Hematopoietic multipotent progenitor cell treated with erythropoietin and hydrocortisone succinate and interleukin-3 and kit ligand, for 15 days (in vitro differentiated cells): ENCODE measurements around the gene DTD1.

Experiments used
- DNase-seq: peaks from one replicate; pipeline ENCODE4 v3.0.0-alpha.2; 2015; ENCODE audit warnings: low spot score

The DTD1 gene

DNA sequence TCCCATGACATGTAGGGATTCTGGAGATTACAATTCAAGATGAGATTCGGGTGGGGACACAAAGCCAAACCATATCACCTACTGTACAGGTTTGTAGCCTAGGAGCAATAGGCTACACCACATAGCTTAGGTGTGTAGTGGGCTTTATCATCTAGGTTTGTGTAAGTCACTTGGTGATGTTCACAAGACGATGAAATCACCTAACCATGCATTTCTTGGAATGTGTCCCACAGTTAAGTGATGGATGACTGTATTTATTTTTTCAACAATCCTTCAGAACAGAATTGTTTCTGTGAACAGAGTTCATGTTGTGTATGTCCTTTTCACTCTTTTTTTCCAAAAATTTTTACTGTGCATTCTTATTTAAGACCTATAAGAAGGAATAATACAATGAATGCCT, 76.1 kb downstream of the DTD1 start:
- no peak for DNase-seq

DNA sequence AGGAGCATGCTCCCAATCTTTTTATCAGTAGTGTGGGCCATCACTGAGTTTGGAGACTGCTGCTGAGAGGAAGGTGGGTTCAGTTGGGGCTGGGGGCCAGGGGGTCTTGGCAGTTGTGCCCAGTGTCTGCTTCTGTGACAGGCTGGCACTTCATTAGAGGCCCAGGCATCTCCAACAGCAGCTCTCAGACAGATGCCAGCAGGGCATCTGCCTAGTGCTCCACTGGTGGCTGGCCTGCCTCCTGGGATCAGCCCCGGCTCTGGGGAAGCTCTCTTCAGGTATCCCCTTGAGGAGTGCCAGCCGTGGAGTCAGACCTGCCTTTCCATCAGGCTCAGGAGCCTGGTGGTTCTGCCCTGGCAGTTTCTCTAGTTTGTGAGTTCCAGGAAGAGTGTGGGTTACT, 77.3 kb downstream of the DTD1 start:
- DNase-seq, result no peak

DNA sequence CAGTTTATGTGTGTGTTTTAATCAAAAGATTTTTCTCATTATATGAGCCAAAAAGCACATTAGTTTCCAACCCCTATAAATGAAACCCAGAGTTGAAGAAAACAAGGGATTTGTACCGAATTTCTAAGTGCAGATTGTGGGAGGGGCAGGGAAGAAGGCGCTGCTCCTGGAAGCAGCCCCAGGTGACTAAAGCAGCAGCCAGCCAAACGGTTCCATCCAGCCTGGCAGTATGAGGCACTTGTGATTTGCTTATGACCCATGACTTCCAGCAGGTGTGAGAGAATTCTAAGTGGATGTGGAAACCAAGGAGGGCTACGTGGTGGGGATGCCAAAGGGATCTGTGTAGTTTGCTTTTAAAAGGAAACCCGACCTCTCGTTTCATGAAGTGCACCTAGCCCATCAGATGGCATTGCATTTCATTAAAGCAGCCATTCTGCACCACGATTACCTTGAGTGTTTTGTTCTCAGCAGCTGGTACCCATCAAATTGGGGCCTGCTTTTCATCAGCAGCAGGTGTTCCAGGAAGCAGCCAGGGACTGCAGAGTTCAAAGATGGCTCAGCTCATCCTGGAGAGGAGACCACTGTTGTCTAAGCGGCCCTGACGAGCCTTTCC, 79.1 kb downstream of the DTD1 start:
- no peak for DNase-seq

DNA sequence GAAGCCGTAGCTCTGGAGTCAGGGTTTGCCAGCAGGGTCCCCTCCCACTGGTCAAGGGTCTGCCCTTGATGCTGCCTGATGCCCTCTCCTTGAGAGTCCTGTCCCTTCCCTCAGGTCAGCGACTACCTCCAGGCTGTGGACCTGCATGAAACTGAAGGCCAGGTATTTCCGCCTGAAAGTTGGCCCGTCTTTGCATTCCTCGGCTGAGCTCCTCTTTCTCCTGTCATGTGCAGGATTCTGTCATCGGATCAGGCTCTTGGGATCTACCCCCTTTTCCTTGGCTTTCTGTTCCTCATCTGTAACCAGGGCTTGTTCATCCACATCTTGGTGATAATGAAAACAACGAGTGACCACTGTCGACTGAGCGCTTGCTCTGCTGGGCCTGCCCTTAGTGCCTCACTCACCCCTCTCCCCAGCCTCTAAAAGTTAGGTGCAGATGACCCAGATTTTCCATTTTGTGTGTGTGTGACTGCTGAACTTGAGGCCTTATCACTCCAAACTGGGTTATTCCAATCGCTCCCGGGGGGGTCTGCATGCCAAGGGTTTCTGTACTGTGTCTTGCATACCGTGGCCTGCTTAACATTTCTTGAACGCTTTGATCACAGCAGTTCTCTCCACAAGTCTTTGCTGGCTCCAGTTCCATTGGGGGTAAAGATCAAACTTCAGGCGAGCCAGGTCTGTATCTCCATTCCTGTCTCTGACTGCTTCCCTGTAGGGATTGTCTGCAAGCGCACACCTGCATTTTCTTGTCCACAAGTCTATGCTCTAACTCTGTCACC, 81.6 kb downstream of the DTD1 start:
- no peak for DNase-seq

DNA sequence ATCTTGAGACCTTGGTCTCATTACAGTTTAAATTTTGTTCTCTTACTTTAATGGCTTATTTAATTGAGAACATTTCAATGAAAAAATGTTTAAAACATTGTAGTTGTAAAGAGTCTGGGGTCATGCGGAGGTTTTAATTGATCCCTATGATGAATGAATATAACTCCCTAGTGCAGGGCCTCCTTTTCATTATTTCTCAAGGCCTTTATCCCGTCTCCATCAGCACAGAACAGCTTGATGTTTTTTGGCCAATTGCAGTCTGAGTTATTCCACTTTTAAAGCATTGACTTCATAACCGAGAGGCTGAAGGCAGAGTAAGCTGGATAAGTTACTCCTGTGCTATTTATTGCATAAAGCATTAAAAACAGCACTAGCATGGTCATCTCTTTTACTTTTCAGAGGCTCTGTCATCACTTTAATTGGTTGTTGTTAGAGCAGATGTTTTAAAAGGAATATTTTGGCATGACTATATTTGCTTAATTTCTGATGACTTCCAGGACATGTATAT, 83.4 kb downstream of the DTD1 start:
- DNase-seq, result no peak

DNA sequence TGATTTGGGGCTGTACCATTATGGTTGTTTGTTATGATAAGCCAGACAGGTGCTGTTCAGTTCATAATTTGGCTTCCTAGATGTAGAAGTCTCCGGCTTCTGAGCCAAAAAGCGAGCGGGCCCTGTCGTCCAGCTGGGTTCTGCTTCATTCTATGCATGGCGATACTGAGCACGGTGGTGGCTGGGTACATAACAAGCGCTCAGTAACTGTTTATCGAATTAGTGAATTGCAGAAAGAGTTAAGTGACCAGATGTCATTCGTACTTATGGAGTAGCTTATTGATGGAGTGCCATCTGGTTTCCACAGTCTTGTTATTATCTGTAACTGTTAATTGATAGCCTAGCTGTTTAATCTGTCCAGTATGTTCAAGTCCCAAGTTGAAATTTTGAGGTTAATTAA, 85.0 kb downstream of the DTD1 start:
- no peak for DNase-seq

DNA sequence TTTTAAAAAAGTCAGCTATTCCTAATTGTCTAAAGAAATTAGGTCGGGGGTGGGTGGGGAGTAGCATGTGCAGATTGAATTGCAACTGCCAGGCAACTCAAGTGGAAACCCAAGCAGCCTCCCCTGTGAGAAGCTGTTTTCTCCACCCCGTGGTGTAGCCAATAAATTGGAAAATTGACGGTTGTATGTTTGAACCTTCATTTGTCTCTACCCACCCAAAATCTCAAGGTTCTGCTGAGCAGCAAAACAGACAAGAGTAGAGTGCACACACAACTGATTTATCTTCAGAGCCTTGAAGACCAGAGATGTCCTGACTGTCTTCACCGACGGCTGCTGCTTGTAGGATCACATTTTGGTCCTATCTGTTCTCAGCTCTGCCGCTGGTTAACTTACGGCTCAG, 88.5 kb downstream of the DTD1 start:
- no peak for DNase-seq

DNA sequence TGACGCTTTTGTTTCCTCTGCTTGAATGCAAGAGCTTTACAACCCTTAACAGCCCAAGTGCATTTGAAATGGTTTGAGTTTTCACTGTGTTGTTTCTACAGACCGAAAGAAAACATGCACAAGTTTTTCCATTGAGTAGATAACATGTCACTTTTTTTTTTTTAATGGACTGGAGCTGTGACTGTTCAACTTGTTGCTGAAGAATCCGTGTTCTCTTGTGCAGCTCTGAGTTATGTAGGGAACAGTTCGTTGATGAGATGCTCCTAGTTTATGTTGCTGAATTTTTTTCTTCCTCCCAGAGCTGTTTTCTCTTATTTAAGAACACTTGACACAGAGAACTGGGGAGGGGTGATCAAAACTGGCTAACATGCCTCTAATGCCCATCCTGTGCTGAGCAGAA, 89.3 kb downstream of the DTD1 start:
- DNase-seq, result no peak

DNA sequence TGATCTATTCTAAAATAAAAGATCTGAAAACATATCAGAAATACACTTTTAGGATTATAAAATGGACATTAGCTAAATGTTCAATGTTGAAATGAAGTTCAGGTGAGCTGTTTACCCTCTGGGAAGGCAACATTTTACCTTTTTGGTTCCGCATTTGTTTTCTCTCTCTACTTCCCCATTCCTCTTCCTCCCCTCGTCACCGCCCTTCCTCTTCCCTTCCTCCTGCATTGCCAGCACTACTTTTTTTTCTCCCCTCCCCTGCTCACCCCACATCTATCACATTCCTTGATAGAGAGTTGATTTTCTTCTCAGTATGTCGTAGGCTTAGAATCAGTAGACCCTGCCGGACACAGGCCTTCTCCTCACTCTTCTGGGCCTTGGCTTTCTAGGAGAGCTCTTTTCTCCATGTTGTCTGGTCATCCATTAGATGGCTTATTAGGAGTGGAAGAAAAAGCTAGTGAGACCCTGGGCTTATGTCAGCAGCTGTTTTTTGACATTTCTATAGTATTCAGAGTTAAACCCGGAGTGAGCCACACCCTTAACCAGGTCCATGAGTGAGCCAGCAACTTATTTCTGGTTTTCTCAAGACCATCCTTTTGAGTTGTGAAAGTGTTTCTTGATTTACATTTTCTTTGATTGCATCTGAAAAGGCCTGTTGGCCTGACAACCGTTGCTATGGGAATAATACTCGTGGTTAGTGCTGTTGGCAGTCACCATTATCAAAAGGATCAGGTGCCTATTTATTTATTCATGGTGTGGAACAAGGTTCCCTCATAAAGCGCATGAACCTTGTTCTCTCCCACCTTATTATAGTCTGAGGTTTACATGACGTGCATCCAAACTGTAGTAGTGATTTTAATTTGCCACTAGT, 90.9 kb downstream of the DTD1 start:
- DNase-seq, result no peak

DNA sequence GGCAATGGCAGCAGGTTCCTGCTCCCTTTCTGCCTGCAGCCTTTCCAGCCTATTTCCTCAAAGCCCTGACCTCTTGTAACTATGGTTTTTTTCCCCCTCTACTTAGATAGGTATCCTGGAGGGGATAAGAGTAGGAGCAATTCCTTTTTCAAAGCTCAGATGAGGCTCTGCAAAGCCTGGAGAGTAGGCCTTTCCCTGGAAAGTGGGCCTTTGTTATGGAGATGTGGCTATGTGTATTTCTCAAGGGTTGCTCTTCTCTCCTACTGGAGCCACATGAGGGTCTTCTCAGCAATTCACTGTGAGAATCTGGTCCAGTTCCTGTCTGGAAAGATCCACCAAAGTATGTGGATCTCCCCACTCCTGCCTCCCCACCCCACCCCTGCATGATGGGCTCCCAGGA, 96.0 kb downstream of the DTD1 start:
- no peak for DNase-seq

DNA sequence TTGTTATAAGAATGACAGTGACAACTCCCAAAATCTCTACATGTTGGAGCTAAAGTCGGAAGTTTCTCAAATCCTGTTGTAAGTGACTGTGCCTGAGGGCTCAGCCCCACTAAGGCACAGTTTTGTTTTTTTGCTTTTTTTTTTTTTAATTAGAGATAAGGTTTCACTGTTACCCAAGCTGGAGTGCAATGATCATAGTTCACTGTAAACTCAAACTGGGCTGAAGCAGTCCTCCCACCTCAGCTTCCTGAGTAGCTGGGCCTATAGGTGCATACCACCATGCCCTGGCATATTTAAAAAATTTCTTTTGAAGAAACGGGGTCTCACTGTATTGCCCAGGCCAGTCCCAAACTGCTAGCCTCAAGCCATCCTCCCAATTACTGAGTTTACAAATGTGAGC, 96.9 kb downstream of the DTD1 start:
- DNase-seq, result no peak

DNA sequence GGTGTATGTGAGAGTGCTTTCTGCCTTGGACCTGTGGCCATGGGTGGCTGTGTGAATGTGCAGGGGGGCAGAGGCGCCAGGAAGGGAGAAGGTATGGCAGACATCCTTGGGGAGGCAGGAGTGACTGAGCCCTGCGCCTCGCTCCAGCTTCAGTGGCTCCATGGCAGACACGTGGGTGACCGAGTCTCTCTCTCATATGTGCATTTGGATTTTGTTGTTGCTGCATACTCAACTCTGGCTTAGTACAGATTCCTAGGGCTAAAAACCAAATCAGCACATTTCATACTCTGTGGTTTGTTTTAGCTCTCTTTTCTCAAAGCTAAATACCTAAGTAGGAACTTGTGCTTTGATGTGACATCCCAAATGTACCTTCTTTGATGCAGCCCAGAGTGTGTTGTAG, 97.6 kb downstream of the DTD1 start:
- DNase-seq, result no peak

DNA sequence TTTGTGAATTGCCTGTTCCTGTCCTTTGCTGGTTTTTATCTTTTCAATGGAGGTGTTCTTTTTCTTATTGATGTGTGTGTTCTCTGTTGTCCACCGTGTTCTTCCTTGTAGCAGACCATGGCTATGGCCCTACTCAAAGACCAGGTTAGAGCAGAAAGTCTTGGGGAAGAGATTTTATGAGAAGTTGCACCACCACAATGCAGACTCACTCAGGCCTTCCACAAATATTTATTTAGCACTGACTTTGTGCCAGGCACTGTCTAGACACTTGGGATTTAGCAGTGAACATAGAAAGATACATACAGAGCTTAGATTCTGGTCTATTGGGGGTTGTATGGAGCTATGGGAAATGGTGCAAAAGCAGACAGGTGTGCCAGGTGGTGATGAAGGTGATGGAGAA, 98.8 kb downstream of the DTD1 start:
- DNase-seq, result no peak

DNA sequence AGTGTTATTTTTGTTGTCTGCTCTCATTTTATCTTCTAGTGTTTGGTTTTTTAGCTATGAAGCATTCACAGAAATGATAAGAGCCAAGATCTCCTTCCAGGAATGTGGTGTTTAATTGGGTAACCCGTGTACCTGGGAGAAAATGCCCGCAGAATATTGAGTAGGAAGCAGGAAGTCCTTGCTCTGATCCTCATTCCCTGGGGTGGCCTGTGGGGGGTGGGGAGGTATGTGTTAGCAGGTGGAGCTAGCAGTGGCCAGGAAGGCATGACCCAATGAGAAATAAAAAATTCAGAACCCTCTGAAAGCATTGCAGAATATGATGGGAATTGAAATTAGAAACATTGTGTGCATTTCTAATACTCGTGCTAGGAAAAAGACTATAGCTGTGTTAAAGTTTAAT, 100.8 kb downstream of the DTD1 start:
- DNase-seq, result no peak

DNA sequence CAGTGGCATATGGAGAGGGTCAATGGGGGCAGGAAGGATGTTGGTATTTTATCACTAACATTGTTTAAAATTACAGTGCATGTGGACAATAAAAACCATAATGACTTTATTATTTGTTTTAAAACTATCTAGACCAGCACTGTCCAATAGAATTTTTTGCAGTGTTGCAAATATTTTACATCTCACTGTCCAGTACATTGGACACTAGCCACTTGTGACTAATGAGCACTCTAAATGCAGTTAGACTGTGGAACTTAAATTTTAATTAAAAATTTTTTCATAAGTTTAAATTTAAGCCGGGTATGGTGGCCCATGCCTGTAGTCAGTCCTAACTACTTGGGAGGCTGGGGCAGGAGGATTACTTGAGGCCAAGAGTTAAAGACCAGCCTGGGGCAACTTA, 101.7 kb downstream of the DTD1 start:
- DNase-seq, result no peak

DNA sequence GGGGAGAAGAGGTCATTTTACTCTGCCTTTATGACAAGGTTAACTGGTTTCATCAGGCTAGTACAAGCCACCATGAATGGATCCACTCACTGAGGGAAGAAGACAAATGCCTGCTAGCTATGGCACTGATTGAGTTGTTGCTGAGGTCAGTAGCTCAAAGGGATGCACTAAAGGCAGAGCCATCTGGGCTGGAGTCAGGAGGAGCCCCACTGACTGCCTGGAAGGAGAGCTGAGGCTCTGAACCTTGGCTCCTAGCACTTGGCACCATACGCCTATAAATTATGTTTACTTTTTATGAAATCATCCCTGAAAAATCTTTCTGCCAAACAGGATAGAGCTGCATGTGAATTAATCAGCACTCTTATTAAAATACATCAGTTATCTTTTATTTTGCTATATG, 104.6 kb downstream of the DTD1 start:
- no peak for DNase-seq

DNA sequence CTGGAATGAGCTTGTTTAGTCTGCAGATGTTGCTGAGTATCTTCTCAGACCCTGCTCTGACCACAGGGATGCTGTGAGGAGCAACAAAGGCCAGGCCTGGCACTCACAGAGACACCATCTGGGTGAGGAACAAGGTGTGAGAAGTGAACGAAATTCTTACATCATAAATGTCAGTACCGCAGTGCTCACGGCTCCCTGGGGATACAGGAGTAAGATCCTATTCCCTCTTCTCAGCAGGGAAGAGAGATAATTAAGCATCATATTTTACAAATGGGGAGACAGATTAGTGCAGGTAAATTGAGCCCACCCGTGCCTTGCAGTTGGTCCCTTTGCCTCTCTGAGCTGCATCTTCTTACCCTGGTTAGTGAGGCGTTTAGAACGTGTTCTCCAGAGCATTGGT, 106.2 kb downstream of the DTD1 start:
- DNase-seq, result no peak

DNA sequence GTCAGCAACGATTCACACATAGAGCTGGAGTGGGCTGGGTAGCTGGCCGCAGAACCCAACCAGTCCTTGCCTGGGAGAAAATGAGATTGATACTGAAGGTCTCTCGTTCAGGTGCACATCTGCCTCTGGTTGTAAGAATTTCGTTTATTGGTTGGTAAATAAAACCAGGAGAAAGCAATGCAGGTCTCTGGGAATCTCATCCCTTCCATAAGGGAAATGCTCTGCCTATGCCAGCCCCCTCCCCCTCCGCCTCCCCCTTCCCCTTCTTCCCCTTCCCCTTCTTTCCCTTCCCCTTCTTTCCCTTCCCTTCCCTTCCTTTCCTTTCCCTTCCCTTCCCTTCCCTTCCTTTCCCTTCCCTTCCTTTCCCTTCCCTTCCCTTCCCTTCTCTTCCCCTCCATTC, 107.3 kb downstream of the DTD1 start:
- DNase-seq, result no peak

DNA sequence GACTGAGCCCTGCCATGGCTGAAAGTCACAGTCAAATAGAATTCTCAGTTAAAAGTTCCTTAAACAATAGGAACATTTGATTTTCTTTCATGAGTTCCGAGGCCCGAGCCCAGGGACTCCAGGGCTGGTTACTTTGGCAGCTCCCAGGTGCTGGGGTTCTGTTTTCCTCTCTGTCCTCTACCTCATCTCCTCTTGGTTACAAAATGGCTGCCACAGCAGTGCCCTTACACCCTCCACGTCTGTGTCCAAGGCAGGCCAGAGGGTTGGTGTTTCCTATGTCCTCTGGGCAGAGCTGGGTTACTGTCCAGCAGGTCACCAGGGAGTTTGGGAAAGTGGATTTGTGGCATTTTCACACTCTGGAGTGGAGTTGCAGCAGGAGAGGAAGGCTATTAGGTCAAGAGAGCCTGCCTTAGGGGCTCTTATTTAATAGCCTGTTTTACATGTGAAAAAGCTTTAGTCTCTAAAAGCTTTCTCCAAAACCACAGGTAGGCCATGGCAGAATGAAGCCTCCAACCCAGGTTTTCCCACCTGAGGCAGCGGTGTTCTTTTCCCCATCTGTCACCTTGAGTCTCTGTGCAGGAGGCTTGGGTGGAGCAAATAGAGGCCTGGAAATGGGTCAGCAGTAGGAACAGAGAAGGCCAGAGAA, 111.0 kb downstream of the DTD1 start:
- DNase-seq, result no peak

DNA sequence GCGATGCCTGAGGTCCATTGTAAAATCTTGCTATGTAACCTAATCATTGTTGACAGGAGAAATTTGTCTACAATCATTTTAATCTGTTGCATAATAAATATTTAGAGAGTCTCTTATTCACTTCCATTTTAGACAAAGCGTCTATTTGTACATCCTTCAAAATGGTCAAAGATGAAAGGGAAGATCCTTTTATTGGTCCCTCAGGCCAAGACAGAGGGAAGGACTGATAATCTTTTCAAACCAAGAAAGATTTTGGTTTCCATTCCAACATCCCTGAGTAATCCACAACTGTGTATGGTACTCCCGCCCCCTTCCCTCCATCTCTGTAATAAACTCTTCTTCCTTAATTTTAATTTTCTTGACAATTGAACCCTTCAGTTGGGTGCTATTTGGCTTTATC, 114.1 kb downstream of the DTD1 start:
- DNase-seq, result no peak

DNA sequence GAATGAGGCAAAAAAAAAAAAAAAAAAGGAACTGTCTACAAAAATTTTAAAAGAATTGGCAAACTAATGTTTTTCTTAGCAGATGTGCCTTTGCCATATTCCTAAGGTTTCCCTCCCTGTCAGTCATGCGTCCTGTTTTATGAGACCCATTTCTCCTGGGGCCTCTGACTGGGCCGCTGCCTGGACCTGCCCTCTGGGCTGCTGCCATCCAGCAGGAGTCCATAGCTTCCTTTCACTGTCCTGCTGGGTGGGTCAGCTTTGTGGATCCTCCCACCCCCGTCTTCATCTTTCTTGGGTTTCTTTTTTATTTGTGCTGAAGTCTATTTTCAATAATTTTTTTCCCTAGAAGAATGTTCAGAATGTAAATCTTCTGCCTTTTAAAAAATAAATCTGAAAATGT, 114.9 kb downstream of the DTD1 start:
- no peak for DNase-seq

DNA sequence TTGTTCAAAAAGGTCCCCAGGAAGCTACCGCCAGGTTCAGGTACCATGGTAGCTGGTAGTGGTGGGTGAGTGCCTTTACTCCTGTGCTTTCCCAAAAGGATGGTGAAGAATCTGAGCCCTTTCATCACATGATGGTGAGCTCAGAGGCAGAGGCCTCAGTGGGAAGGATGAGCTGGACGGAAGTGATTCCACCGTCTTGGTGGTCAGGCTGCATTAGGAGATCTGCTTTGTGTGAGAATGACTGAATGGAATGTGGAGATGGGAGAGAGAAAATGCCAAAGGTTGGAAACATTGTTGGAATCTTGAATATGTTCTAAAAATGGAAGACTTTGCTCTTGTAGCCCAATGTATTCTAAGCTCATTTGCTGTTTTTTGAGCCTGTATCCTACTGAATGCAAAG, 117.6 kb downstream of the DTD1 start:
- DNase-seq, result no peak

DNA sequence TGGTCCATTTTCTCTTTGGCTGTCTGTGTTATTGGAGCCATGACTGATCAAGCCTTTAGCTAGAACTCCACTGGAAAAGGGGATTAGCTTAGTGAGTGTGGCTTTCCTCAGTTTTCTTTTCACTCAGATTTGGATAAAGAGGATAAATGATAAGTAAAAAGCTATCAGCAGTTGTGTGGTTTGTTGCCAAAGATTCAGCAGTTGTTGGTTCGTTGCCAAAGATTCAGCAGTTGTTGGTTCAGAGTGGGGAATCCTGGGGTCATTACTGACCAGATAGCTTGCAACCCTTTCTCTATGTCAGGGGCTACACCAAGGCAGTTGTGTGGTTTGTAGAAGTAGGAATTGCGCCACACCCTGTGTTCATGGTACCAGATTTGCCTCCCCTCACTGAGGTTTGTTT, 118.1 kb downstream of the DTD1 start:
- no peak for DNase-seq
